Thoracic aorta (tissue), 2 donors: ENCODE data around the gene FAM200A. TPM values are rescaled to one million over a fixed set of nuclear protein-coding genes. Genes with fewer than 3 reads are reported as not detected.

ENCODE experiments used
- total RNA-seq, 2 donors: library from RNA; depleted of rRNA; stranded (reverse); fragments of >200 nt; gene quantifications; one replicate each; pipeline versions ENCODE4 v1.1.0 to v1.2.3, GENCODE V29; 2016

FAM200A gene
- total RNA-seq, 2 donors from 2014 or later: 3.1 to 4.3 TPM

Other genes with a start within 250 kb of the FAM200A start
- gene ARPC1A, start 226.2 kb downstream of the FAM200A start, total RNA-seq: 10 to 100 TPM; 76.3 to 99.5 TPM
- 100 to 1,000 TPM; 266 to 350 TPM for gene ARPC1B, start 177.4 kb downstream of the FAM200A start, total RNA-seq
- 10 to 100 TPM; 65.0 to 87.5 TPM for gene PDAP1, start 143.5 kb downstream of the FAM200A start, total RNA-seq
- 10 to 100 TPM; 52.3 to 78.1 TPM for gene BUD31, start 143.1 kb downstream of the FAM200A start, total RNA-seq
- gene PTCD1, start 113.3 kb downstream of the FAM200A start, total RNA-seq: 10 to 100 TPM in 1 of 2 donors, 1 to 10 TPM in 1; 5.1 to 23.7 TPM
- 10 to 100 TPM; 42.3 to 48.2 TPM for gene CPSF4, start 113.2 kb downstream of the FAM200A start, total RNA-seq
- gene ATP5MF, start 85.9 kb downstream of the FAM200A start, total RNA-seq: 100 to 1,000 TPM; 137 to 776 TPM
- gene ZNF789, start 79.2 kb downstream of the FAM200A start, total RNA-seq: 10 to 100 TPM in 1 of 2 donors, 1 to 10 TPM in 1; 3.5 to 12.4 TPM
- 10 to 100 TPM; 28.4 to 54.9 TPM for gene ZNF394, start 51.8 kb downstream of the FAM200A start, total RNA-seq
- 10 to 100 TPM in 1 of 2 donors, 1 to 10 TPM in 1; 5.1 to 10.2 TPM for gene ZKSCAN5, start 47.5 kb downstream of the FAM200A start, total RNA-seq
- 100 to 1,000 TPM; 148 to 210 TPM for gene ZNF655, start 6.5 kb upstream of the FAM200A start, total RNA-seq
- 1 to 10 TPM in 1 of 2 donors, not detected in 1; 2.2 TPM for gene TMEM225B, start 46.2 kb upstream of the FAM200A start, total RNA-seq
- gene ZSCAN25, start 64.8 kb upstream of the FAM200A start, total RNA-seq: 10 to 100 TPM; 13.4 to 21.7 TPM
- gene CYP3A5, start 127.9 kb upstream of the FAM200A start, total RNA-seq: 1 to 10 TPM; 3.5 to 5.4 TPM
- gene CYP3A7, start 183.1 kb upstream of the FAM200A start, total RNA-seq: not detected
- gene CYP3A4, start 232.1 kb upstream of the FAM200A start, total RNA-seq: not detected